ENCODE results near the gene FBLN1.

The FBLN1 gene

GRCh38 chr22:45522462-45522861, 19.8 kb downstream of the FBLN1 start:
- no peaks in the 10 kb centered on the region for H4K20me1 ChIP-seq (ENCODE audit: insufficient read depth, low read length)
- no peaks in the 10 kb centered on the region for H3K9me2 ChIP-seq (ENCODE audit: low read depth, low read length)
- no peak overlapping the region for H3K27ac ChIP-seq (ENCODE audit: low read depth, low read length, poor library complexity, severe bottlenecking)
- TF ChIP-seq EZH2 (IDR thresholded peaks at IDR 0.05; ENCODE audit: borderline replicate concordance, low read length) (no peak), CTCF (IDR thresholded peaks at IDR 0.05; ENCODE audit: low read length) (no peak)
- H3K4me3 ChIP-seq (ENCODE audit: low read depth, low read length, poor library complexity, severe bottlenecking), result no peak overlapping the region
- no peaks in the 10 kb centered on the region for H3K4me1 ChIP-seq (ENCODE audit: insufficient read depth, low read length, severe bottlenecking)
- H3K4me2 ChIP-seq (ENCODE audit: low read length), result no peak overlapping the region
- no peaks in the 10 kb centered on the region for H3K36me3 ChIP-seq (ENCODE audit: insufficient read depth, low read length)
- no peaks in the 10 kb centered on the region; the same call in 1 of the 2 replicates for H3K27me3 ChIP-seq (ENCODE audit: insufficient read depth, low read length)
- H3K79me2 ChIP-seq (ENCODE audit: insufficient read depth, low read length), result no peaks in the 10 kb centered on the region
- H3K9ac ChIP-seq (ENCODE audit: low read length), result no peak overlapping the region
- H2AFZ ChIP-seq (ENCODE audit: low read length), result no peak overlapping the region
- H3K9me3 ChIP-seq (ENCODE audit: low read length), result no peaks in the 10 kb centered on the region
- no peaks in the 10 kb centered on the region for H3F3A ChIP-seq (ENCODE audit: insufficient read depth, low read length)

DNA sequence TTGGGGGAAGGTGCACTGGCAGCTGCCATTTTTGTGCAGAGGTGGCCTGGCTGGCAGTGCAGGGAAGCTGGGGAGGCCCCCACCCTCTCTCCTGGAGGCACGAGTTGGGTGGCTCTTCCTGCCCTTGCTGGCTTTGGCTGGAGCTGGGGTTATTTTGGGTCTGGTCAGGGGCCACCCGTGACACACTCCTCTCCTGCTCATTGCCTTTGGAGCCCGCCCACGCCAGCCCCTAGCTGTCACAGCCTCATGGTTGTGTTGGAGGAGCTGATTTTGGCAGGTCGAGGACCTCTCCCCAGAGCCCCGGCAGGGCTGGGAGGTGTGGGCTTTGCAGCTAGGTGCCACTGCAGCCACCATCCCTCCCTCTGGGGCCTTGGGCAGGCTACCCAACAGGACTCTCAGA, 21.5 kb downstream of the FBLN1 start:
- no peak for TF ChIP-seq CTCF (IDR thresholded peaks at IDR 0.05; ENCODE audit: low read length)
- TF ChIP-seq EZH2 (IDR thresholded peaks at IDR 0.05; ENCODE audit: borderline replicate concordance, low read length), result no peak
- Histone ChIP-seq H3K4me1 (ENCODE audit: insufficient read depth, low read length, severe bottlenecking) (no peaks in the 10 kb centered on the region), H3K27me3 (ENCODE audit: insufficient read depth, low read length) (no peaks in the 10 kb centered on the region; the same call in 1 of the 2 replicates), H3K36me3 (ENCODE audit: insufficient read depth, low read length) (no peaks in the 10 kb centered on the region), H3K27ac (ENCODE audit: low read depth, low read length, poor library complexity, severe bottlenecking) (no peak overlapping the region), H4K20me1 (ENCODE audit: insufficient read depth, low read length) (no peaks in the 10 kb centered on the region), H3K79me2 (ENCODE audit: insufficient read depth, low read length) (no peaks in the 10 kb centered on the region), H3K9me2 (ENCODE audit: low read depth, low read length) (no peaks in the 10 kb centered on the region), H2AFZ (ENCODE audit: low read length) (no peak overlapping the region), H3F3A (ENCODE audit: insufficient read depth, low read length) (no peaks in the 10 kb centered on the region), H3K9me3 (ENCODE audit: low read length) (no peaks in the 10 kb centered on the region), H3K4me3 (ENCODE audit: low read depth, low read length, poor library complexity, severe bottlenecking) (no peak overlapping the region), H3K9ac (ENCODE audit: low read length) (no peak overlapping the region), H3K4me2 (ENCODE audit: low read length) (no peak overlapping the region)

- H3K27ac ChIP-seq (ENCODE audit: low read depth, low read length, poor library complexity, severe bottlenecking), result no peak overlapping the region
- no peaks in the 10 kb centered on the region for H3K4me1 ChIP-seq (ENCODE audit: insufficient read depth, low read length, severe bottlenecking)
- no peaks in the 10 kb centered on the region for H3K36me3 ChIP-seq (ENCODE audit: insufficient read depth, low read length)
- TF ChIP-seq EZH2 (IDR thresholded peaks at IDR 0.05; ENCODE audit: borderline replicate concordance, low read length), result no peak
- TF ChIP-seq CTCF (IDR thresholded peaks at IDR 0.05; ENCODE audit: low read length), result no peak
- H3K9me2 ChIP-seq (ENCODE audit: low read depth, low read length), result no peaks in the 10 kb centered on the region
- H3K4me2 ChIP-seq (ENCODE audit: low read length), result no peak overlapping the region
- H3K9ac ChIP-seq (ENCODE audit: low read length), result no peak overlapping the region
- H3K27me3 ChIP-seq (ENCODE audit: insufficient read depth, low read length), result peaks cover 1% of the 10 kb centered on the region; the same call in 1 of the 2 replicates
- H3K79me2 ChIP-seq (ENCODE audit: insufficient read depth, low read length), result no peaks in the 10 kb centered on the region
- no peaks in the 10 kb centered on the region for H3K9me3 ChIP-seq (ENCODE audit: low read length)
- H2AFZ ChIP-seq (ENCODE audit: low read length), result no peak overlapping the region
- no peaks in the 10 kb centered on the region for H4K20me1 ChIP-seq (ENCODE audit: insufficient read depth, low read length)
- H3K4me3 ChIP-seq (ENCODE audit: low read depth, low read length, poor library complexity, severe bottlenecking), result no peak overlapping the region
- H3F3A ChIP-seq (ENCODE audit: insufficient read depth, low read length), result no peaks in the 10 kb centered on the region
Observed at GRCh38 chr22:45524966-45525365, 22.3 kb downstream of the FBLN1 start.

All from OCI-LY1 (cell line).